Large intestine (tissue), 3 donors: ENCODE results near the gene ARNT2. TPM values are rescaled to one million over a fixed set of nuclear protein-coding genes. Genes with fewer than 3 reads are reported as not detected.

Source experiments
- DNase-seq, 2 donors: peaks; one replicate each; pipeline versions ENCODE4 v3.0.0 to v3.0.0-alpha.2; 2013
- H3K27ac ChIP-seq: one replicate; pipeline ENCODE4 v1.5.1; 2013; ENCODE audit warnings: low read length
- H3K27me3 ChIP-seq: 2 replicates; pipeline ENCODE4 v1.6.1; 2013; ENCODE audit warnings: low read length; ENCODE audit not compliant: control insufficient read depth, insufficient read depth
- H3K36me3 ChIP-seq: 2 replicates; pipeline ENCODE4 v1.6.1; 2013; ENCODE audit warnings: low read length; ENCODE audit not compliant: control insufficient read depth, insufficient read depth
- H3K4me1 ChIP-seq: one replicate; pipeline ENCODE4 v1.6.1; 2013; ENCODE audit warnings: low read length; ENCODE audit not compliant: control insufficient read depth, insufficient read depth
- H3K4me3 ChIP-seq: one replicate; pipeline ENCODE4 v1.5.1; 2013; ENCODE audit warnings: low read length
- H3K9me3 ChIP-seq: one replicate; pipeline ENCODE4 v1.6.1; 2013; ENCODE audit warnings: mild to moderate bottlenecking, low read depth, low read length, moderate library complexity; ENCODE audit not compliant: control insufficient read depth
- WGBS: methylation state at CpG from one replicate; pipeline ENCODE4 v1.1.5; 2013; ENCODE audit warnings: low lambda C conversion rate; ENCODE audit not compliant: insufficient coverage; 5-methylcytosine and 5-hydroxymethylcytosine counted together
- polyA plus RNA-seq: library from polyadenylated mRNA; unstranded; fragments of 120-200 nt; gene quantifications from one replicate; pipeline ENCODE4 v1.2.1, GENCODE V29; 2013

ARNT2 gene
- polyA plus RNA-seq, 1 donor, result 8.0 TPM

GRCh38 chr15:80551348-80551747, 147.2 kb downstream of the ARNT2 start:
- Histone ChIP-seq H3K9me3 (no peaks in the 10 kb centered on the region), H3K4me3 (no peak overlapping the region), H3K27me3 (no peaks in the 10 kb centered on the region), H3K4me1 (no peaks in the 10 kb centered on the region), H3K36me3 (no peaks in the 10 kb centered on the region), H3K27ac (no peak overlapping the region)
- DNase-seq, result no peak
- WGBS, result 94% methylated on average over 2 of the region's 3 CpGs

DNA sequence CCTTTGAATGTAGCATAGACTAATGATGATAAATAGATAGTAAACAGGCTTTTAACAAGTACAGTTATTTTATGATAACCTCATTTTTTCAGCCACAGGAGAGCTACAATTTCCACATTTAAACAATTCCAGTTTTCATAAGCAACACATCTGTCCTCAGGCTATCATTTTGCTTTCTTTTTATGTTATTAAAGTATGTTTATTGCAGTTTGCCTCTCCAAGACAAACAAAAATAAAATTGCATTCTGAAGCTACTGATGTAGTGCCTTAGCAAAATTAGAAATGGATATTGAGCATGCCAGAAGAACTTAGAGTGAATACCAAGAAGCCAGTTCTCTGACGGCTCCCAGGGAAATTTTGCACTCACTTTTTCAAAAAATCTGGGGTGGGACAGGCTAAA, 150.4 kb downstream of the ARNT2 start:
- Histone ChIP-seq H3K27me3 (no peaks in the 10 kb centered on the region), H3K27ac (no peak overlapping the region), H3K4me1 (no peaks in the 10 kb centered on the region), H3K4me3 (no peak overlapping the region), H3K36me3 (no peaks in the 10 kb centered on the region), H3K9me3 (no peaks in the 10 kb centered on the region)
- WGBS, result 89% methylated on average over 1 of the region's 1 CpG
- no peak for DNase-seq

- Histone ChIP-seq H3K9me3 (no peaks in the 10 kb centered on the region), H3K27ac (no peak overlapping the region), H3K4me3 (no peak overlapping the region), H3K36me3 (no peaks in the 10 kb centered on the region), H3K27me3 (no peaks in the 10 kb centered on the region), H3K4me1 (no peaks in the 10 kb centered on the region)
- WGBS, result 90% methylated on average over 2 of the region's 7 CpGs
- no peak for DNase-seq
Observed at GRCh38 chr15:80556694-80557367, 152.6 kb downstream of the ARNT2 start.

- H3K27ac ChIP-seq, result no peak overlapping the region
- H3K36me3 ChIP-seq, result no peaks in the 10 kb centered on the region
- no peaks in the 10 kb centered on the region for H3K9me3 ChIP-seq
- no peak for DNase-seq
- no peaks in the 10 kb centered on the region for H3K4me1 ChIP-seq
- no peaks in the 10 kb centered on the region for H3K27me3 ChIP-seq
- WGBS, result 100% methylated on average over 1 of the region's 5 CpGs
- H3K4me3 ChIP-seq, result no peak overlapping the region
Observed at GRCh38 chr15:80557441-80558234, 153.5 kb downstream of the ARNT2 start.

DNA sequence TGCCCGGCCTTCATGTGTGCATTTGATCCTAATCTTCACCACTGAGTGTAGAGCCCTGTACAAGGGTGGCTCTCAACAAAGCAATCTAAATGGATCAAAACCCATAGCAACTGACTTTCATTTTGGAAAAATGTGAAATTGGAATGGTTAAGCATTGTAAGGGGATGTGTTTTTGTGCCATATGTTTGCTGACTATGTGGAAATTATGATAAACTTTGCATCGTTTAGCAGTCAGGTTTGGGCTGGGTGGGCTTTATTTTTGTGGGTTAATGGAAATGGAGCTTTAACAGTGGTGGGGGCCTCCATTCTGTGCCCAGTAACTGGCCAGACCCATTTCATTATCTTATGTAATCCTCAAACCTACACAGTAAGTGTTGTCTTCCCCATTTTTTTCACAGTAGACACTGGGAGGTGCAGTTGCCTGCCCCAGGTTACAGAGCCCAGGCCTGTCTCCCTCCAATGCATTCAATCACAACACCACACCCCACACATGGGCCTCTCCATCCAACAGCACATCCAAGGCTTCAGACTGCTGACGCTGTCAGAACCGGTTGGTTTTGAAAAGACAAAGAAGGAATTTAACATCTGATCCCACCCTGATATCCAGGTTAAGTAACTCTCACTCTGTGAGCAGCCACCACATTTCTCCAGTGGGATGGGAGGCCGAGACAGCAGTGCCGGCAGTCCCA, 154.6 kb downstream of the ARNT2 start:
- no peaks in the 10 kb centered on the region for H3K4me1 ChIP-seq
- H3K9me3 ChIP-seq, result no peaks in the 10 kb centered on the region
- H3K4me3 ChIP-seq, result no peak overlapping the region
- DNase-seq, result no peak
- no CpG with 5 or more reads among the region's 6 CpGs for WGBS
- no peaks in the 10 kb centered on the region for H3K27me3 ChIP-seq
- no peak overlapping the region for H3K27ac ChIP-seq
- no peaks in the 10 kb centered on the region for H3K36me3 ChIP-seq

DNA sequence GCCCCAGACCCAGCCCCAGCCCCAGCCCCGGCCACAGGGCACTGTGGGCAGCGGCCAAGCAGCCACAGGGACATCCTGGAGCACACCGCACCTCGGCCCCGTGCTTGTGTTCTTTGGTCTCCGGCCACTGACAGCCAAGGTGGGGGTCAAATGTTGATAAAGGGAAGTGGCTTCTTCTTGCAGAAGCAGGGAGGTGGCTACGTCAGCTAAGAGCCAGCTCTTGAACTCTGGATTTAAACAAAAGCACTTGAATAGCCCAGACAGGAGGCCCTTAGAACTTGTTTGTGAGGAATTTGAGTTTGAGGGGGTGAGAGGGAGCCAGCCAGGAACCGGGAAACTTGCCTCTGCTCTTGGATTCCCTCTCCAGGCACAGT, 155.1 kb downstream of the ARNT2 start:
- no CpG with 5 or more reads among the region's 8 CpGs for WGBS
- no peak overlapping the region for H3K4me3 ChIP-seq

DNA sequence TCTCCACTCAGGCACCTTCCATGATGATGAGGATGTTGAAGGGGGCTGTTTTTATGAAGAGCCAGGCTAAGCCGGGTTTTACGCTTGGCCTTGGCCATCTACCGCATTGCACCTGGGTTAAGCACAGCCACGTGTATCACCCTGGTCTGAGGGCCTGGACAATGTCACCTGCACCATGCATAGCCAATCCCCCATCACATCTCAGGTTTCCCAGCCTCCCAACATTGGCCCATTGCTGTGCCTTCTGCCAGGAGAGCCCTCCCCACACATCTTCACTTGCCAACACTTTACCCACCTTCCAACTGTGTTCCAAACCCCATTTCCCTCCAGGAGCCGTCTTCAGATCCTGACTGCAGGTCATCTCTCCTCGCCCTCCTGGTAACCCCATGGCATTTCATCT, 155.6 kb downstream of the ARNT2 start:
- Histone ChIP-seq H3K27me3 (no peaks in the 10 kb centered on the region), H3K4me1 (no peaks in the 10 kb centered on the region), H3K4me3 (no peak overlapping the region), H3K9me3 (no peaks in the 10 kb centered on the region), H3K36me3 (no peaks in the 10 kb centered on the region), H3K27ac (no peak overlapping the region)
- DNase-seq, result no peak
- WGBS, result no CpG with 5 or more reads among the region's 6 CpGs

More for the DNA sequence above, 155.1 kb downstream of the ARNT2 start:
- H3K27me3 ChIP-seq, result no peaks in the 10 kb centered on the region
- H3K9me3 ChIP-seq, result no peaks in the 10 kb centered on the region
- H3K36me3 ChIP-seq, result no peaks in the 10 kb centered on the region
- H3K27ac ChIP-seq, result no peak overlapping the region
- H3K4me1 ChIP-seq, result no peaks in the 10 kb centered on the region
- DNase-seq, result no peak

GRCh38 chr15:80560601-80561400, 156.6 kb downstream of the ARNT2 start:
- H3K27me3 ChIP-seq, result no peaks in the 10 kb centered on the region
- no peak overlapping the region for H3K27ac ChIP-seq
- H3K4me1 ChIP-seq, result no peaks in the 10 kb centered on the region
- WGBS, result no CpG with 5 or more reads among the region's 10 CpGs
- H3K36me3 ChIP-seq, result no peaks in the 10 kb centered on the region
- no peak overlapping the region for H3K4me3 ChIP-seq
- no peak for DNase-seq
- H3K9me3 ChIP-seq, result no peaks in the 10 kb centered on the region

DNA sequence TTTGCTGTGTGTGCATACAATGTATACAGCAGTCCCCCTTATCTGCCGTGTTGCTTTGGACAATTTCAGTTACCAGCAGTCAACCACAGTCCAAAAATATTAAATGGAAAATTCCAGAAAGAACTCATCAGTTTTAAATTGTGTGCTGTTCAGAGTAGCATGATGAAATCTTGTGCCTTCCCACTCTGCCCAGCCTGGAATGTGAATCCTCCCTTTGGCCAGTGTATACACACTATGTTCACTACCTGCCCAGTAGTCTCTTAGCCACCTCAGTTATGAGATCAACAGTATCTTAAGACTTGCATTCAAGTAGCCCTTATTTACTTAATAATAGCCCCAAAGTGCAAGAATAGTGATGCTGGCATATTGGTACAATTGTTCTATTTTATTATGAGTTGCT, 157.3 kb downstream of the ARNT2 start:
- H3K4me1 ChIP-seq, result no peaks in the 10 kb centered on the region
- no peak overlapping the region for H3K27ac ChIP-seq
- no peaks in the 10 kb centered on the region for H3K27me3 ChIP-seq
- no peak overlapping the region for H3K4me3 ChIP-seq
- DNase-seq, result no peak
- H3K9me3 ChIP-seq, result no peaks in the 10 kb centered on the region
- no CpG with 5 or more reads among the region's 1 CpG for WGBS
- peaks cover 3% of the 10 kb centered on the region for H3K36me3 ChIP-seq

DNA sequence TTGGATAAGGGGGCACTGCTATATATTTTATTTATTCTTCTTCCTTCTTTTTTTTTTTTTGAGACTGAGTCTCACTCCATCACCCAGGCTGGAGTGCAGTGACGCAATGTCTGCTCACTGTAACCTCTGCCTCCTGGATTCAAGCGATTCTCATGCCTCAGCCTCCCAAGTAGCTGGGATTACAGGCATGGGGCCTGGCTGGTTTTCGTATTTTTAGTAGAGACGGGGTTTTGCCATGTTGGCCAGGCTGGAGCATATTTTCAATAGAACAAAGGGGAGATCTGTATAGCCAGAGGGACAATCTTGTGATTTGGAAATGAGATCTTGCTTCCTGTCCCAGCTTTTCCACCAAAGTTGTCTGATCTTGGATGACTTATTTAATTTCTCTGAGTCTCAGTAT, 157.9 kb downstream of the ARNT2 start:
- no CpG with 5 or more reads among the region's 4 CpGs for WGBS
- no peaks in the 10 kb centered on the region for H3K4me1 ChIP-seq
- no peak overlapping the region for H3K4me3 ChIP-seq
- no peaks in the 10 kb centered on the region for H3K9me3 ChIP-seq
- no peaks in the 10 kb centered on the region for H3K27me3 ChIP-seq
- H3K36me3 ChIP-seq, result peaks cover 3% of the 10 kb centered on the region
- no peak for DNase-seq
- H3K27ac ChIP-seq, result no peak overlapping the region
